Adrenal gland (tissue), 19 donors: Measurements from ENCODE around the gene GTPBP4. TPM values are rescaled to one million over a fixed set of nuclear protein-coding genes. Genes with fewer than 3 reads are reported as not detected.

Experiments used
- DNase-seq, 7 donors: peaks; one replicate each; pipeline ENCODE4 v3.0.0-alpha.2; 2019 to 2020
- H3K27ac ChIP-seq, 5 donors: fragments of 200-600 bp; sonication (generic) in 4 of 5; 1 replicate in 3 of 5; 2 replicates in 2 of 5; pipeline versions ENCODE4 v1.5.1 to v1.8.0; 2016 to 2020; ENCODE audit warnings: mild to moderate bottlenecking in 1 of 5
- H3K27me3 ChIP-seq: fragments of 200-600 bp; 2 replicates; pipeline ENCODE4 v1.8.0; 2021
- H3K36me3 ChIP-seq, 2 donors: fragments of 200-600 bp; replicated peaks in 1 of 2; 1 replicate in 1 of 2; 2 replicates in 1 of 2; pipeline versions ENCODE4 v1.5.1 to v1.8.0; 2018 to 2022
- H3K4me1 ChIP-seq, 2 donors: fragments of 200-600 bp; replicated peaks in 1 of 2; 1 replicate in 1 of 2; 2 replicates in 1 of 2; pipeline versions ENCODE4 v1.5.1 to v1.8.0; 2018 to 2021
- H3K4me3 ChIP-seq, 4 donors: fragments of 200-600 bp; sonication (generic) in 3 of 4; one replicate each; pipeline ENCODE4 v1.5.1; 2016 to 2018
- H3K9me3 ChIP-seq, 3 donors: fragments of 200-600 bp; sonication (generic) in 1 of 3; replicated peaks in 1 of 3; 1 replicate in 2 of 3; 2 replicates in 1 of 3; pipeline versions ENCODE4 v1.5.1 to v1.8.0; 2016 to 2021
- POLR2A ChIP-seq, 2 donors: fragments of 450-650 bp; IDR thresholded peaks; one replicate each; pipeline ENCODE4 v1.6.1; 2017; ENCODE audit warnings: antibody characterized with exemption in 2 of 2, mild to moderate bottlenecking in 2 of 2, moderate library complexity in 1 of 2
- WGBS, 4 donors: extraction: QIAGEN DNeasy Blood & Tissue Kit in 2 of 4; methylation state at CpG; one replicate each; pipeline versions ENCODE4 v1.1.5 to v1.1.7; 2013 to 2017; 5-methylcytosine and 5-hydroxymethylcytosine counted together
- intact Hi-C, 2 donors: fragments of 100-400 bp; cut with DNase I; formaldehyde crosslinking; loops; one replicate each; pipeline versions ENCODE4 v1.14.1 to v1.15.0; 2022 to 2023
- long read RNA-seq, 10 donors: library from polyadenylated mRNA in 3 of 10; unstranded in 2 of 10; stranded (forward) in 1 of 10; transcript quantifications; one replicate each; pipeline ENCODE4 v2.0.0 and lab custom pipeline, GENCODE V29; 2021 to 2026
- polyA plus RNA-seq, 3 donors: library from polyadenylated mRNA; stranded (reverse); fragments of 200-250 nt in 2 of 3; fragments of 350-450 nt in 1 of 3; fragmentation: Illumina TruSeq in 1 of 3; extraction: RNeasy Lipid Tissue Mini Kit (QIAGEN cat#74804) in 1 of 3; gene quantifications; one replicate each; pipeline ENCODE4 v1.2.3, GENCODE V29; 2013 to 2014
- total RNA-seq, 9 donors: library from RNA; depleted of rRNA in 4 of 9; stranded (reverse); fragments of >200 nt in 4 of 9; fragments of 120-200 nt in 1 of 9; fragmentation: NEBNext Ultra II Directional in 1 of 9; extraction: Animal tissue kit (Norgen Biotek cat#: 25700) in 1 of 9; gene quantifications; one replicate each; pipeline versions ENCODE4 v1.1.0 to v1.2.4, GENCODE V29; 2013 to 2023
- TF ChIP-seq, protein P1 (sequence below), 6 experiments: fragments of 450-650 bp in 4 of 6; fragments of 200-600 bp in 2 of 6; sonication (generic) in 1 of 6; IDR thresholded peaks; 1 replicate in 5 of 6; 2 replicates in 1 of 6; pipeline versions ENCODE4 v1.5.1 to v1.8.0; 2016 to 2021; ENCODE audit warnings: antibody characterized with exemption in 6 of 6, mild to moderate bottlenecking in 2 of 6, moderate library complexity in 1 of 6
- donor health status: healthy with polysubstance abuse.
- donor health status: Bipolar disorder and iron deficiency.
- donor health status: DM: yes; HTN: yes; CAD: no.
- donor health status: DM: no; HTN: no; CAD: no.
- donor health status: DM: no; HTN: no; CAD: no.
- donor health status: DM: yes; HTN: yes; CAD: no.

The GTPBP4 gene
- total RNA-seq (100 to 1,000 TPM in 2 of 9 donors, 10 to 100 TPM in 7; 15.2 to 134 (median 33.0) TPM), polyA plus RNA-seq (100 to 1,000 TPM in 1 of 3 donors, 10 to 100 TPM in 2; 25.9 to 196 (median 33.8) TPM)
- long read RNA-seq, donor 1, full-length matches to known transcripts: 15 of 63 reads
- long read RNA-seq, donor 1, partial matches to known transcripts: 35 of 63 reads
- long read RNA-seq, donor 1, other reads (novel, unspliced or antisense): 13 of 63 reads
- long read RNA-seq, donor 2, full-length matches to known transcripts: 11 of 823 reads
- long read RNA-seq, donor 2, partial matches to known transcripts: 765 of 823 reads
- long read RNA-seq, donor 2, other reads (novel, unspliced or antisense): 47 of 823 reads
- long read RNA-seq, donor 3, full-length matches to known transcripts: 9 of 112 reads
- long read RNA-seq, donor 3, partial matches to known transcripts: 95 of 112 reads
- long read RNA-seq, donor 3, other reads (novel, unspliced or antisense): 8 of 112 reads
- long read RNA-seq, donor 4, full-length matches to known transcripts: 10 of 61 reads
- long read RNA-seq, donor 4, partial matches to known transcripts: 42 of 61 reads
- long read RNA-seq, donor 4, other reads (novel, unspliced or antisense): 9 of 61 reads
- long read RNA-seq, donor 5, full-length matches to known transcripts: 62 of 76 reads
- long read RNA-seq, donor 5, partial matches to known transcripts: 2 of 76 reads
- long read RNA-seq, donor 5, other reads (novel, unspliced or antisense): 12 of 76 reads
- long read RNA-seq, donor 6, full-length matches to known transcripts: 4 of 41 reads
- long read RNA-seq, donor 6, partial matches to known transcripts: 28 of 41 reads
- long read RNA-seq, donor 6, other reads (novel, unspliced or antisense): 9 of 41 reads
- long read RNA-seq, donor 7, full-length matches to known transcripts: 8 of 18 reads
- long read RNA-seq, donor 7, partial matches to known transcripts: 5 of 18 reads
- long read RNA-seq, donor 7, other reads (novel, unspliced or antisense): 5 of 18 reads
- long read RNA-seq, donor 8, full-length matches to known transcripts: 22 of 43 reads
- long read RNA-seq, donor 8, partial matches to known transcripts: 15 of 43 reads
- long read RNA-seq, donor 8, other reads (novel, unspliced or antisense): 6 of 43 reads
- long read RNA-seq, donor 9, full-length matches to known transcripts: 10 of 16 reads
- long read RNA-seq, donor 9, partial matches to known transcripts: 6 of 16 reads
- long read RNA-seq, donor 9, other reads (novel, unspliced or antisense): 0 of 16 reads
- long read RNA-seq, donor 10, full-length matches to known transcripts: 5 of 5 reads
- long read RNA-seq, donor 10, partial matches to known transcripts: 0 of 5 reads
- long read RNA-seq, donor 10, other reads (novel, unspliced or antisense): 0 of 5 reads

DNA sequence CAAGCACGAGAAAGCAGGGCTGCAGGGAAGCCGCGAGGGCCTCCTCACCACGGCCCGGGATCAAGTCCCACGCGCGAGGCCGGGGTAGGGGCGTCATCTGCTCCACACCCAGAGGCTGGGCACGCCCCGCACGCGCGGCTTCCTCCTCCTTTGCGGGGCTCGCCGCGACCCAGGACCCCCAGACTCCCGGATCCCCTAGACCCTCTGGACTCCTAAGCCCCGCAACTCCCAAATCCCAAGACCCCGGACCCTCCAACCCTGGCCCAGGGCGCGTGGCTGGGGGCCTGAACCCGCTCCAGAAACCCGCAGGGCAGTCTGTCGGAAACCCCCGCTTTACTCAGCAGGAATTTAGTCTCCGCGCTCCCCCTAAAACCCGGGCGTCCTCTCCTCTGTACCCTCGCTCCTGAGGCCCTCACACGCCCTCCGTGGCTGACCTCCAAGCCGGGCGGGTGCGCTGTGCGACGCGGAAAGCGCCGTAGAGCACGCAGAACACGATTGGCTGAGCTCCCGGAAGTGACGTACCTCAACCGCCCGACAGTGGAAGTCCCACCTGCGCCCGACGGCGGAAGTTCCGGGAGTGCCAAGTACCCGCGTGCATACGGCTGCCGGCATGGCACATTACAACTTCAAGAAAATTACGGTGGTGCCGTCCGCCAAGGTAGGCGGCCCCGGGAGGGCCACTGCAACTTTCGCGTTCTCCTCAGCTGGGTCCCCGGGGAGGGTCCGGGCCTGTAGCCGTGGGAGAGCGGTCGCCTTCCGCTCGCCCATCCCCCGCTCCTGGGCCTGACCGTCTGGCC lies at the start of gene GTPBP4:
Gene GTPBP4 (plus strand): TSS at position 565 of the 797 bp plus-strand sequence. CDS start 46 bp downstream, at position 611.
- Histone ChIP-seq H3K27me3 (no peaks in the 10 kb centered on the region), H3K9me3 (no peaks in the 10 kb centered on the region), H3K4me3 (peak within 1 kb of the TSS; percentile 65 to 89 (median 74)), H3K27ac (peak within 1 kb of the TSS; percentile 75 to 94 (median 86)), H3K36me3 (peaks cover 0 to 4% of the 10 kb centered on the region in 2 donors), H3K4me1 (peaks cover 12 to 28% of the 10 kb centered on the region in 2 donors)
- intact Hi-C loops: loop anchor here in 1 of 2 donors (10.0 kb wide), 1 partner anchor 53 kb away; the partner anchor contains the start of gene LARP4B
- peak; percentile 76 to 94 for TF ChIP-seq POLR2A (IDR thresholded peaks at IDR 0.05)
- TF ChIP-seq, protein P1, sequence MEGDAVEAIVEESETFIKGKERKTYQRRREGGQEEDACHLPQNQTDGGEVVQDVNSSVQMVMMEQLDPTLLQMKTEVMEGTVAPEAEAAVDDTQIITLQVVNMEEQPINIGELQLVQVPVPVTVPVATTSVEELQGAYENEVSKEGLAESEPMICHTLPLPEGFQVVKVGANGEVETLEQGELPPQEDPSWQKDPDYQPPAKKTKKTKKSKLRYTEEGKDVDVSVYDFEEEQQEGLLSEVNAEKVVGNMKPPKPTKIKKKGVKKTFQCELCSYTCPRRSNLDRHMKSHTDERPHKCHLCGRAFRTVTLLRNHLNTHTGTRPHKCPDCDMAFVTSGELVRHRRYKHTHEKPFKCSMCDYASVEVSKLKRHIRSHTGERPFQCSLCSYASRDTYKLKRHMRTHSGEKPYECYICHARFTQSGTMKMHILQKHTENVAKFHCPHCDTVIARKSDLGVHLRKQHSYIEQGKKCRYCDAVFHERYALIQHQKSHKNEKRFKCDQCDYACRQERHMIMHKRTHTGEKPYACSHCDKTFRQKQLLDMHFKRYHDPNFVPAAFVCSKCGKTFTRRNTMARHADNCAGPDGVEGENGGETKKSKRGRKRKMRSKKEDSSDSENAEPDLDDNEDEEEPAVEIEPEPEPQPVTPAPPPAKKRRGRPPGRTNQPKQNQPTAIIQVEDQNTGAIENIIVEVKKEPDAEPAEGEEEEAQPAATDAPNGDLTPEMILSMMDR (IDR thresholded peaks at IDR 0.05): no peak
- WGBS, 4 donors: 0 to 2% (median 0%) methylated on average over 13 to 74 of the region's 74 CpGs
- DNase-seq: peak; percentile 98 to 100 (median 99)

DNA sequence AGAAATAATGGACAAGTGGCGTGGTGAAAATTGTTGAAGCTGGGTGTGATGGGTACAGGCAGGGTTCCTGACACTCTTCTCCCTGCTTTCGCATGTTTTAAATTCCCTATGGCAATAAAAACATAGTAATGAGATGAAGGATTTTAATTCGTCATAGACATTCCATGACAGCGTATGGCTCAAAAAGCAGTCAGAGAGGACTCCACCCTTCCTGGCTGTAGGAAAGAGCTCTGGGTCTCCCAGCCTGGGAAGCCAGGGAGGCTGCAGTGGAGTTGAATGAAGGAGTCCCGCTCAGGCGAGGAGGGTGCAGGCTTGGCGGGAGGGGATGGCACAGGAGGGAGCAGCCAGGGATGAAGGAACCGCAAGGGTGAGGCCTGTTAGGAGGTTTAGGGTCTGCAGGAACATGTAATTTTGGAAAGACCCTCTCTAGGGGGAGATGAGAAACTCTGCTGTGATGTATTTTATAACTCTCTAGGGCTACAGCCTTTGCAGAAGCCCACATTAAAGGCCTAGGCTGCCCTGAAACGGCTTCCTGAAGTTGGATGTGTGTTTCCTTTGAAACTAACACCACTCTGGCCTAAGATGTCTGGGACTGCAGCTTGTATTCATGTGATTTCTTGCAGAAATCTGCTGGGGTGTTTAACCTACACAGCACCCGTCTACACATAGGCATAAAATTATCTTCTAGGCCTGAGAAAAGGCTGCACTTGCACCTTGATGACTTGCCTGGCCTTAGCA lies 49.1 kb upstream of the GTPBP4 start:
- 87 to 89% (median 88%) methylated on average over 10 of the region's 10 CpGs for WGBS, 4 donors

More for the DNA sequence above, 49.1 kb upstream of the GTPBP4 start:
- Histone ChIP-seq H3K4me3 (no peak overlapping the region), H3K27ac (no peak overlapping the region), H3K36me3 (no peaks in the 10 kb centered on the region), H3K9me3 (no peaks in the 10 kb centered on the region), H3K27me3 (no peaks in the 10 kb centered on the region), H3K4me1 (no peaks in the 10 kb centered on the region)
- DNase-seq: peak in 1 of 7 donors; percentile 23
- intact Hi-C loops: loop anchor here in 1 of 2 donors (10.0 kb wide), 1 partner anchor 46 kb away; the partner anchor contains the start of gene GTPBP4
- TF ChIP-seq POLR2A (IDR thresholded peaks at IDR 0.05): no peak
- TF ChIP-seq, protein P1 (IDR thresholded peaks at IDR 0.05): no peak
